ENCODE data around the gene GGCX.

The GGCX gene

GRCh38 chr2:85501248-85501647 is 60.0 kb downstream of the GGCX start:
- H3K4me3 ChIP-seq (ENCODE audit: low read depth, low read length): no peak overlapping the region
- TF ChIP-seq CTCF (IDR thresholded peaks at IDR 0.05; ENCODE audit: low read depth, low read length, missing control alignments): no peak
- DNase-seq (ENCODE audit: low read depth): no peak

GRCh38 chr2:85497944-85498630 is 63.2 kb downstream of the GGCX start:
- TF ChIP-seq CTCF (IDR thresholded peaks at IDR 0.05; ENCODE audit: low read depth, low read length, missing control alignments): no peak
- no peak overlapping the region for H3K4me3 ChIP-seq (ENCODE audit: low read depth, low read length)
- DNase-seq (ENCODE audit: low read depth): no peak

GRCh38 chr2:85496436-85496835 is 64.9 kb downstream of the GGCX start:
- no peak for TF ChIP-seq CTCF (IDR thresholded peaks at IDR 0.05; ENCODE audit: low read depth, low read length, missing control alignments)
- no peak overlapping the region for H3K4me3 ChIP-seq (ENCODE audit: low read depth, low read length)
- no peak for DNase-seq (ENCODE audit: low read depth)
